Suprapubic skin (tissue), 4 donors: ENCODE measurements around the gene MAP2.

ENCODE experiments used
- CTCF ChIP-seq, 2 donors: fragments of 200-600 bp in 1 of 2; fragments of 450-650 bp in 1 of 2; sonication (generic) in 1 of 2; IDR thresholded peaks; one replicate each; pipeline ENCODE4 v1.5.1; 2016 to 2019; ENCODE audit warnings: antibody characterized with exemption in 2 of 2, mild to moderate bottlenecking in 1 of 2, moderate library complexity in 1 of 2
- POLR2A ChIP-seq, 2 donors: fragments of 450-650 bp; IDR thresholded peaks; one replicate each; pipeline ENCODE4 v1.6.1; 2017; ENCODE audit warnings: antibody characterized with exemption in 2 of 2, mild to moderate bottlenecking in 2 of 2, moderate library complexity in 2 of 2
- POLR2AphosphoS5 ChIP-seq, 3 donors: sonication (generic); formaldehyde crosslinking; IDR thresholded peaks; one replicate each; pipeline ENCODE4 v1.6.1; 2017; ENCODE audit warnings: antibody characterized with exemption in 3 of 3

GRCh38 chr2:209560911-209561310, 137.1 kb downstream of the MAP2 start:
- no peak for TF ChIP-seq CTCF (IDR thresholded peaks at IDR 0.05)
- no peak for TF ChIP-seq POLR2AphosphoS5 (IDR thresholded peaks at IDR 0.05)
- TF ChIP-seq POLR2A (IDR thresholded peaks at IDR 0.05), result no peak
